NCI-H2107 treated with DMSO at 0.1 percent for 48 hours (cell line): ENCODE results near the gene NFE2L1.
"Not testable (repeated sequence)": the region's sequence is repeated elsewhere in the genome, so short reads cannot be mapped to it uniquely, and the experiment has no call there.

Source experiments
- DNase-seq: peaks from one replicate; lab custom pipeline; 2025; ENCODE audit not compliant: unreplicated experiment; lab: John Stamatoyannopoulos, UW

Gene NFE2L1

DNA sequence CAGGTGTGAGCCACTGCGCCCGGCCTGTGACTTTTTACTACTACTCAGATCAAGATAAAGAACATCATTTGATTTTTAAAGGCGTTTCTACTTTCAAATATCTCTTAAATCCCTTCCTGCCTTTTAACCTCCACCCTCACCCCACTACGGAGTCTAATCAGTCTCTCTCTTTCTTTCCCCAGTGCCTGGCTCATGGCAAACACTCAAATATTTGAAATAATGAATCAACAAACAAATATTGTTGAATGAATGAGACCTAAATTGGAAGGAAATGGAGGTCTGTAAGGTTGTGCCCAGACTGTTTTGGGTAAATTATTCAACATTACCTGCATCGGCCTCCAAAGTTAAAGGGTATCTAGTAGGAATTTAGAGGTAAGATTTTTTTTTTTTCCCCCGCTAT lies 25.3 kb upstream of the NFE2L1 start:
- DNase-seq, result no peak

- peak; percentile 43 for DNase-seq
Measured at GRCh38 chr17:48023400-48024148, 24.6 kb upstream of the NFE2L1 start.

GRCh38 chr17:48024149-48025039 lies 23.8 kb upstream of the NFE2L1 start:
- DNase-seq, result no peak

GRCh38 chr17:48025040-48025903 lies 22.9 kb upstream of the NFE2L1 start:
- peak; percentile 89 for DNase-seq

DNA sequence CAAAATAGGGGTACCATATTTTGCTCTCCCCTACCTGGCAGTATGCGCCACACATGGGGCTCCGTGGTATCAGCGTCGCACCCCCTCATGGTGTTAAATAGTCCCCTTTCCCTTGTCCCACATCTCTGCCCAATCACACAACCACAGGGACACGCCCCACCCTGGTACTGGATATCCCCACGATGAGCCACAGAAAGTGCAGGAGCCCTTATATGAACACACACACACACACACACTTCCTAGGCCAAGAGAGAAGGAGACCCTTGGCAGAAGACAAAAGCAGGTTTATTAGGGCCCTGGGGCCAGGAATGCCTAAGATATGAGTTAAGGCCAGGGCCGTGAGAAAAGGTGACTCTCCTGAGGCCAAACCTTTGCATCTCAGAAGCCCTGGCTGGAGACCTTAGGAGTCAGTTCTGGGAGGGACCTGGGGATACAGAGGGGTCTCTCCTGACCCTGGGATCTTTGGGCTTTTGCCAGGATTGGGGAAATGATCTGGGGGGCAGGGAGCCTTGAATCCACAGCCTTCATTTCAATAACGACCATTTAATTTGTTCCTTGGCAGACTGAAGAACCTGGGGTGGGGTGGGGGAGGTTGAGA lies 22.2 kb upstream of the NFE2L1 start:
- DNase-seq, result no peak

- DNase-seq, result peak; percentile 63
Measured at GRCh38 chr17:48026502-48027321, 21.4 kb upstream of the NFE2L1 start.

GRCh38 chr17:48027322-48027981 lies 20.7 kb upstream of the NFE2L1 start:
- DNase-seq, result no peak

DNA sequence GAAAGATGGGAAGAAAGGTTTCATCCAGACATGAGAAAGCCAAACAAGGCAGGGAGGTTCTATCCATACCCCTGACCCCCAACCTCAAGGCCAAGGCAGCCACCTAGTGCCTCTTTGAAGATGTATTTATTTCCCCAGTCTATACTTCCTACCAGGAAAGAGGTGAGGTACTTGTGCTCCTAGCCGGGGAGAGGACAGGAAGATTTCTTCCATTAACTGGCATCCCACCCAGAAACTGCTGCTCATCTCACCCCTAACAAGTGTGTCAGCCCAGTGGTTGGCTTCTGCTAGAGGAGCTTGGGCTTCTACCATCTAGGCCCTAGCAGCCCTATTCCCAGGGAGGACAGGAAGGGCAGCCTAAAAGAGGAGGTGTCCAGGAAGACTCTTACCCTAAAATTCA lies 19.4 kb upstream of the NFE2L1 start:
- no peak for DNase-seq

DNA sequence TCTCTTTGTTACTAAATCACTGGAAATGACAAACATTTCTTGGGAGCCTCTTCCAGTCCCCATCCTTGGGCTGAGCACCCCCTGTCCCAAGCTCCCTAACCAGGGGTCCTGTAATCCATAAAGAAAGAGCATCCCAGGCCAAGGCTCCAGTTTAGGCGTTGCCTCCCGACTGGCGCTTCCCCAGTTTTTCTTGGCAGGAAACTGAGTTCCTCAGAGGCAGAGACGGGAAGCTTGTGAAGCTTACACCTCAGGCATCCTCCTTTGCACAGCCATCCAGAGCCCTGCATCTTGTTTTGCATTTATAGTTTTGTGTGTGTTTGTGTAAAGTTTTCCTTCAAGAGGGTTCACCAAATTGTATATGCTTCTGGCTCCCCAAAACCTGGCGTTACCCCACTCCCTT lies 17.6 kb upstream of the NFE2L1 start:
- DNase-seq, result no peak

- no peak for DNase-seq
Measured at GRCh38 chr17:48031966-48032365, 16.2 kb upstream of the NFE2L1 start.

- DNase-seq, result not testable (repeated sequence)
Measured at GRCh38 chr17:48034734-48035133, 13.4 kb upstream of the NFE2L1 start.

GRCh38 chr17:48036693-48037035 lies 11.5 kb upstream of the NFE2L1 start:
- no peak for DNase-seq

DNA sequence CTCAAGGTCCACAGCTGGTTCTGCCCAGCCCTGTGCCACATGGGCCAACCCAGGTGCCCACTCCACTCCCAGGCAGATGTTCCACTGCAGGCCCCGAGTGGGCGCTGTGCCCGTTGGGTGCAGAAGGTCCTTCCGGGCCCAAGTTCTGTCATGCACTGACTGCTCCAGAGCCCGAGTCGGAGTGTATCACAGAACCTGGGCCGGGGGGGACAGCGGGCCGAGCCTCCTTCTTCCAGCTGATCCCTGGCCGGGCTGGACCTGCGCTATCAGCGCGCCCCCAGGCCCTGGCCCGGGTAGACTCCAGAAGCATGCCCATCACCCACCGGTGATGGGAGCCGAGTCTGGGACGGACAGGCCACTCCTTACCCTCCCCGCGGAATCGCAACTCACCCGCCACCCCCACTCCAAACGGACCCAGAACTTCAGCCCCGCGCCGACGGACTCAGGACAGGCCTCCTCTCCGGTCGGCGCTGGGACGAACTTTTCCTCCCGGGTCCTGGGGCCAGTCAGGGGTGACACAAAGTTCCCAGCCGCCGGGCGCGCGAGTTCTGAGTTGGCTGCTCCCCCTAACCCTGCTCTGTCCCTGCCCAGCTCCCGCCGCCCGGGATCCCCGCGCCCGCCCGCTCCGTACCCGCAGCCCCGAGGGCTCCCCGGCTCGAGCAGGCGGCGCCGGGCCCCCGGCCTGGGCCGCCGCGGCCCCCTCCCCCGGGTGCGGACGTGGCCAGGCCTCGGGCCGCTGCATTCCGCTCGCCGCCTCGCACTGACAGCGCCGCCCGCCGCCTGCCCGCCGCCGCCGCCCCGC lies 10.9 kb upstream of the NFE2L1 start, which contains the start of gene COPZ2:
COPZ2 (minus strand) TSS at position 762 of the 802 bp plus-strand sequence; CDS start at position 742, 20 bp downstream.
- no peak for DNase-seq

DNA sequence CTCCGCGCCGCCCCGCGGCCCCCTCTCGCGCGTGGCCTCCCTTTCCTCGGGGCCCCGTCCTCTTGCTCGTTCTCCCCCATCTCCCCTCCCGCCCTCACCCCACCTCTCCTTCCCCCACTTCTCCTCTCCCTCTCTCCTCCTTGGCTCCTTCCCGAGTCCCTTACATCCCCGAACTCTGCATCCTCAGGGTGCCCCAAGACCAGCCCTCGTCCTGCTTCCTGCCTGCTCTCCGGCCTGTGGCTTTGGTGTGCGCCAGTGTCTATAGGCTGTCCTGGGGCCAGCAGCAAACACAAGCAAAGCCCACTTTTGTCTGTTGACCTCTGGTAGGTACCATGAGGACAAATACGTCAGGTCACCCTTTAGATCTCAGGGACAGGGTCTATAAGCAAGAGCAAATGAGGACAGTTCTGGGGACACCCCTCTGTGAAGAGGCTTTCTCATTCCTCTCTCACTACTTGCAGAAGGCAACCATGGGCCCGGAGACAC lies 10.3 kb upstream of the NFE2L1 start:
- no peak for DNase-seq

- DNase-seq, result no peak
Measured at GRCh38 chr17:48038687-48039086, 9.5 kb upstream of the NFE2L1 start.

GRCh38 chr17:48043176-48043575 lies 5.0 kb upstream of the NFE2L1 start:
- DNase-seq, result no peak

GRCh38 chr17:48044851-48045250 lies 3.3 kb upstream of the NFE2L1 start:
- DNase-seq, result no peak

DNA sequence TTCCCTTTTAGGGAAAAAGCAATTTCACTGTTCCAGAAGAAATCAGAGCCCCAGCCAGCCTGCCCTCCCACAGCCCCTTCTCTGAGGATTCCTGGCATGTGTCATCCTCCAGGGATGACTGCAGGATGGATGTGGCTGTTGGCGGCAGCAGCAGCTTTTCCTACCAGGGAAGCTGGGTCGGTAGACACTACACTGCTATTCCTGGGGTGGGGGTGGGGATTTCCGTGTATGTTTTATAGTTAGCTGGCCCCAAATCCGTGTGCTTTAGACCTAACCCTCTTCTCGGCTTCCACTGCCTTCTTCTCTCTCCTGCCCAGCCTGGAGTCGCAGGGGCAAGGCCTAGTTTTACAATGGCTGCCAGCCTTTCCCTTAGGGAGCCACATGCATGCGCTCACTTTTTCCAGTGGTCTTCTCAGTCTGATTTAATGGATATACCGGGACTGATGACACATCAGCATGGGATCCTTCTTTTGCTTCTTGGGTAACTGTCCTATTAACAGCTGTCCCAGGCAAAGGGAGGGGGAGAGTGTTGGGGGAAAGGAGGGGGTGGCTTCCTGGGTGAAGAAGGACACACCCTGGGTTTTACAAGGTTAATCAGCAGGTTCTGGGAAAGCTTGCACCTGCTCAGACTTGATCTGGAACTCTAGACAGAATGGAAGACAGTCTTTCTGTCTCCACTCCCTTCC lies 2.7 kb upstream of the NFE2L1 start:
- no peak for DNase-seq
